Gastroesophageal sphincter (tissue), 4 donors: ENCODE measurements around the gene ACAD8. TPM values are rescaled to one million over a fixed set of nuclear protein-coding genes. Genes with fewer than 3 reads are reported as not detected.

Experiments used
- ATAC-seq: fragments of 150-250 bp; one replicate; pipeline ENCODE4 v1.9.1; 2016; ENCODE audit warnings: mild to moderate bottlenecking, moderate library complexity
- H3K27ac ChIP-seq, 4 donors: fragments of 200-600 bp; sonication (generic) in 3 of 4; 1 replicate in 3 of 4; 2 replicates in 1 of 4; pipeline ENCODE4 v1.5.1; 2016 to 2019
- H3K27me3 ChIP-seq: fragments of 200-600 bp; sonication (generic); one replicate; pipeline ENCODE4 v1.5.1; 2019
- H3K36me3 ChIP-seq, 2 donors: fragments of 200-600 bp; sonication (generic); one replicate each; pipeline ENCODE4 v1.5.1; 2019; ENCODE audit warnings: control low read depth in 1 of 2
- H3K4me1 ChIP-seq, 3 donors: fragments of 200-600 bp; sonication (generic); 1 replicate in 2 of 3; 2 replicates in 1 of 3; pipeline ENCODE4 v1.5.1; 2016 to 2019; ENCODE audit warnings: control low read depth in 2 of 3
- H3K4me3 ChIP-seq, 2 donors: fragments of 200-600 bp; sonication (generic); one replicate each; pipeline ENCODE4 v1.5.1; 2019; ENCODE audit warnings: mild to moderate bottlenecking in 1 of 2, moderate library complexity in 1 of 2
- H3K9me3 ChIP-seq, 3 donors: fragments of 200-600 bp; sonication (generic); one replicate each; pipeline ENCODE4 v1.5.1; 2017 to 2019; ENCODE audit warnings: control low read depth in 2 of 3
- CTCF ChIP-seq, 4 experiments: fragments of 200-600 bp in 2 of 4; fragments of 450-650 bp in 2 of 4; sonication (generic) in 1 of 4; IDR thresholded peaks; one replicate each; pipeline ENCODE4 v1.5.1; 2017 to 2019; ENCODE audit warnings: antibody characterized with exemption in 4 of 4, mild to moderate bottlenecking in 2 of 4, moderate library complexity in 2 of 4
- EP300 ChIP-seq: sonication (generic); formaldehyde crosslinking; IDR thresholded peaks from one replicate; pipeline ENCODE4 v1.6.1; 2017; ENCODE audit warnings: antibody characterized with exemption, mild to moderate bottlenecking
- POLR2A ChIP-seq, 2 donors: fragments of 450-650 bp; IDR thresholded peaks; one replicate each; pipeline ENCODE4 v1.6.1; 2017; ENCODE audit warnings: antibody characterized with exemption in 2 of 2, mild to moderate bottlenecking in 2 of 2, moderate library complexity in 1 of 2
- POLR2AphosphoS5 ChIP-seq: sonication (generic); formaldehyde crosslinking; IDR thresholded peaks from one replicate; pipeline ENCODE4 v1.6.1; 2017; ENCODE audit warnings: antibody characterized with exemption
- WGBS, 2 donors: methylation state at CpG; one replicate each; pipeline ENCODE4 v1.1.5; 2018; ENCODE audit warnings: low coverage in 1 of 2; 5-methylcytosine and 5-hydroxymethylcytosine counted together
- total RNA-seq, 4 donors: library from RNA; depleted of rRNA; stranded (reverse); fragments of >200 nt; gene quantifications; one replicate each; pipeline ENCODE4 v1.1.0, GENCODE V29; 2016

Gene ACAD8
- total RNA-seq, 4 donors from 2014 or later: 20.1 to 28.8 (median 22.3) TPM

GRCh38 chr11:134216816-134217215, 36.6 kb upstream of the ACAD8 start:
- no peaks in the 10 kb centered on the region for H3K27me3 ChIP-seq
- H3K4me1 ChIP-seq: no peaks in the 10 kb centered on the region
- no peak overlapping the region for H3K4me3 ChIP-seq
- no peak overlapping the region for H3K27ac ChIP-seq
- no peak for ATAC-seq
- WGBS, 2 donors: 88 to 93% methylated on average over 3 of the region's 3 CpGs
- TF ChIP-seq CTCF (IDR thresholded peaks at IDR 0.05): no peak
- no peak for TF ChIP-seq EP300
- no peak for TF ChIP-seq POLR2AphosphoS5
- TF ChIP-seq POLR2A (IDR thresholded peaks at IDR 0.05): no peak
- peaks cover 0 to 53% of the 10 kb centered on the region in 2 donors for H3K36me3 ChIP-seq
- no peaks in the 10 kb centered on the region for H3K9me3 ChIP-seq

GRCh38 chr11:134223121-134223520, 30.2 kb upstream of the ACAD8 start:
- H3K4me3 ChIP-seq: peak overlapping the region; percentile 66 to 98
- H3K27ac ChIP-seq: peak overlapping the region in 2 of 4 donors; percentile 89 to 94
- peaks cover 3 to 40% (median 20%) of the 10 kb centered on the region in 3 donors for H3K4me1 ChIP-seq
- 4 to 14% methylated on average over 5 of the region's 5 CpGs for WGBS, 2 donors
- no peak for TF ChIP-seq POLR2A (IDR thresholded peaks at IDR 0.05)
- no peak for TF ChIP-seq POLR2AphosphoS5
- TF ChIP-seq CTCF (IDR thresholded peaks at IDR 0.05): no peak
- no peak for TF ChIP-seq EP300
- ATAC-seq: no peak
- peaks cover 0 to 25% of the 10 kb centered on the region in 2 donors for H3K36me3 ChIP-seq
- no peaks in the 10 kb centered on the region for H3K9me3 ChIP-seq
- H3K27me3 ChIP-seq: no peaks in the 10 kb centered on the region

GRCh38 chr11:134223836-134224709, 29.3 kb upstream of the ACAD8 start, which contains the start of the genes NCAPD3 and VPS26B:
TSS of gene NCAPD3 (minus strand) at chr11:134223967. CDS start at chr11:134223926, 41 bp downstream.
TSS of gene VPS26B (plus strand) at chr11:134224671. CDS start at chr11:134225123, 452 bp downstream.
- TF ChIP-seq EP300 (no peak), POLR2A (IDR thresholded peaks at IDR 0.05) (peak; percentile 98), CTCF (IDR thresholded peaks at IDR 0.05) (peak in 2 of 4 experiments; percentile 19 to 30), POLR2AphosphoS5 (peak; percentile 99)
- Histone ChIP-seq H3K36me3 (peaks cover 0 to 17% of the 10 kb centered on the region in 2 donors), H3K4me1 (peaks cover 3 to 46% (median 20%) of the 10 kb centered on the region in 3 donors), H3K27ac (peak within 1 kb of the TSS; percentile 72 to 94 (median 88)), H3K27me3 (no peaks in the 10 kb centered on the region), H3K4me3 (peak within 1 kb of the TSS; percentile 66 to 98), H3K9me3 (no peaks in the 10 kb centered on the region)
- WGBS, 2 donors: 1% methylated on average over 15 to 39 of the region's 89 CpGs
- peak; percentile 95 for ATAC-seq

- Histone ChIP-seq H3K9me3 (no peaks in the 10 kb centered on the region), H3K4me1 (peaks cover 3 to 50% (median 20%) of the 10 kb centered on the region in 3 donors), H3K27me3 (no peaks in the 10 kb centered on the region), H3K4me3 (peak overlapping the region; percentile 66 to 98), H3K36me3 (peaks cover 0 to 8% of the 10 kb centered on the region in 2 donors), H3K27ac (peak overlapping the region; percentile 43 to 94 (median 88))
- peak; percentile 58 for ATAC-seq
- TF ChIP-seq POLR2AphosphoS5: no peak
- TF ChIP-seq CTCF (IDR thresholded peaks at IDR 0.05): peak in 1 of 4 experiments; percentile 1
- peak; percentile 13 to 56 for TF ChIP-seq POLR2A (IDR thresholded peaks at IDR 0.05)
- no peak for TF ChIP-seq EP300
- WGBS, 2 donors: no CpG with 5 or more reads among the region's 93 CpGs
Measured at GRCh38 chr11:134224710-134225664, 28.4 kb upstream of the ACAD8 start.
